ENCODE results near the gene PTAFR.
A peak's percentile ranks its signal among the peaks of the same experiment; 100 is the strongest.

Gene PTAFR

GRCh38 chr1:28176492-28177470 is at the start of gene PTAFR:
TSS of gene PTAFR (minus strand) at chr1:28176690. CDS start at chr1:28151021, 25,669 bp downstream.
- peak; percentile 44 for DNase-seq (ENCODE audit: low spot score)
- TF ChIP-seq, protein P1, sequence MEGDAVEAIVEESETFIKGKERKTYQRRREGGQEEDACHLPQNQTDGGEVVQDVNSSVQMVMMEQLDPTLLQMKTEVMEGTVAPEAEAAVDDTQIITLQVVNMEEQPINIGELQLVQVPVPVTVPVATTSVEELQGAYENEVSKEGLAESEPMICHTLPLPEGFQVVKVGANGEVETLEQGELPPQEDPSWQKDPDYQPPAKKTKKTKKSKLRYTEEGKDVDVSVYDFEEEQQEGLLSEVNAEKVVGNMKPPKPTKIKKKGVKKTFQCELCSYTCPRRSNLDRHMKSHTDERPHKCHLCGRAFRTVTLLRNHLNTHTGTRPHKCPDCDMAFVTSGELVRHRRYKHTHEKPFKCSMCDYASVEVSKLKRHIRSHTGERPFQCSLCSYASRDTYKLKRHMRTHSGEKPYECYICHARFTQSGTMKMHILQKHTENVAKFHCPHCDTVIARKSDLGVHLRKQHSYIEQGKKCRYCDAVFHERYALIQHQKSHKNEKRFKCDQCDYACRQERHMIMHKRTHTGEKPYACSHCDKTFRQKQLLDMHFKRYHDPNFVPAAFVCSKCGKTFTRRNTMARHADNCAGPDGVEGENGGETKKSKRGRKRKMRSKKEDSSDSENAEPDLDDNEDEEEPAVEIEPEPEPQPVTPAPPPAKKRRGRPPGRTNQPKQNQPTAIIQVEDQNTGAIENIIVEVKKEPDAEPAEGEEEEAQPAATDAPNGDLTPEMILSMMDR (IDR thresholded peaks at IDR 0.05; ENCODE audit: extremely low read depth, missing control alignments) = no peak

- TF ChIP-seq, protein P1 (IDR thresholded peaks at IDR 0.05; ENCODE audit: extremely low read depth, missing control alignments) = no peak
- DNase-seq (ENCODE audit: low spot score) = no peak
Measured at GRCh38 chr1:28213315-28213714, 36.8 kb upstream of the PTAFR start.

DNA sequence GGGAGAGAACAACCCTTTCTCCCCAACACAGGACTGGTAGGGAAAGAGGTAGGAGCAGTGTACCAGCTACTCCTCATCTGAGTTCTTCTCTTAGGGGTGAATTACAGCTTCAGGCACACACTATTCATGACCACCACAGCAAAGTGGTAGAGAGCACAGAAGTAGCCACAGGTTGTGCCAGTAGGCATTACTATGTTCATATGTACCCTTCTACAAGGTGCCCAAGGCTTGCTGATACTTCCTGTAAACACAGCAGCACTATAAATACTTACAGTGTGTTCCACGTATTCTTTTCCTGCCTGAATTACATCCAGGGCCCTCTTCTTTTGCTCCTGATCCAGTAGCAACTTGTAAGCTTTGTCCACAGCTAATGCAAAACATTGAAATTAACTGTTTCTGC is 33.2 kb upstream of the PTAFR start:
- TF ChIP-seq, protein P1 (IDR thresholded peaks at IDR 0.05; ENCODE audit: extremely low read depth, missing control alignments) = no peak
- DNase-seq (ENCODE audit: low spot score) = no peak

- TF ChIP-seq, protein P1 (IDR thresholded peaks at IDR 0.05; ENCODE audit: extremely low read depth, missing control alignments) = peak; percentile 41
- peak; percentile 55 for DNase-seq (ENCODE audit: low spot score)
Measured at GRCh38 chr1:28208818-28209441, 32.4 kb upstream of the PTAFR start.

DNA sequence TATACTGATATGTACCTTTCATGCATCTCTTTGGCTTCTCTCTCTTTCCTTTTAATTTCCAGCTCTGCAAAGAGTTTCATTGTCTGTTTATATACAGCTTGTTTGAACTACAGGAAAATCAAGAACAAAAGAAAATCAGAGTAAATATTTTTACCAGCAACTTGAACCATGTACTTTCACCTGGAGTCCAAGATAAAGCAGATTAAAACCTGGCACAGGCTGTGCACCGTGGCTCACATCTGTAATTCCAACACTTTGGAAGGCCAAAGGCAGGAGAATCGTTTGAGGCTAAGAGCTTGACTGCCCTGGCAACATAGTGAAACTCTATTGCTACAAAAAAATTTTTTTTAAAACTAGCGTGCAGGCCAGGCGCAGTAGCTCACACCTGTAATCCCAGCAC is 28.8 kb upstream of the PTAFR start:
- DNase-seq (ENCODE audit: low spot score) = no peak
- TF ChIP-seq, protein P1 (IDR thresholded peaks at IDR 0.05; ENCODE audit: extremely low read depth, missing control alignments) = no peak

DNA sequence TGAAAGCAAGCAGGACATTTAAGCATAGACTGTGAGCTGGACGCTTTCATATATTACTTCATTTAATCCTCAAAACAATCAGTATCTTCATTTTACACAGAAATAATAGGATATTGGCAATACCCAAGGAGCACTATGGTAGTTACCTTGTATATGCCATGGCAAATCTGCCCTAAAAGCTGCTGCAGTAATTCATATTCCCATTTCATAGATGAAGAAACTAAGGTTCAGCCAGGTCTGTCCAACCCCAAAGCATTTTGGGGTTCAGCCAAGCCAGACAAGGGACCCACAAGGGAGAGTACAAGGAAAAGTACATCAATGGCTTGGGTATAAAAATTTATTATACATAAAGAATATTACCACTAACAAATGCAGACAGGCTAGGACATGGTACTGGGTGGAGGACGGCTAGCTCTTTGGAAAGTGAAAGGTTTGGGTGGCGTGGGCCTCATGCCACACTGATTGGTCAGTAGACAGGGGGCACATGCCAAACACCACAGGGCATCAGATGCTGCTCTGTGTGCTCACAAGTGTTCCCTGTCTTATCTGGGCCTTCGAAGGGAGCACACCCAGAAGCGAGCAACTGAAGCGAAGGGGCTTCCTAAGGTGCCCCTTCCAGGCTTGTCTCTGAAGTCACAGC is 23.9 kb upstream of the PTAFR start:
- TF ChIP-seq, protein P1 (IDR thresholded peaks at IDR 0.05; ENCODE audit: extremely low read depth, missing control alignments) = no peak
- DNase-seq (ENCODE audit: low spot score) = no peak
